Activated CD4-positive, alpha-beta T cell treated with anti-CD3 and anti-CD28 coated beads, Interleukin-2, amount 10 ng/mL, durations not matched to agents 24 days and 14 days (primary cell): ENCODE data around the gene MACF1. TPM values are rescaled to one million over a fixed set of nuclear protein-coding genes. Genes with fewer than 3 reads are reported as not detected.

Experiments
- DNase-seq: peaks from one replicate; pipeline ENCODE4 v3.0.0; 2022
- H3K27ac Mint-ChIP-seq: one replicate; pipeline ENCODE4 v1.8.0; 2022; ENCODE audit warnings: mild to moderate bottlenecking, mixed read lengths
- H3K27me3 Mint-ChIP-seq: one replicate; pipeline ENCODE4 v1.8.0; 2022; ENCODE audit warnings: mixed read lengths
- H3K36me3 Mint-ChIP-seq: one replicate; pipeline ENCODE4 v1.8.0; 2022; ENCODE audit warnings: low read depth, mild to moderate bottlenecking, mixed read lengths
- H3K4me1 Mint-ChIP-seq: one replicate; pipeline ENCODE4 v1.8.0; 2021; ENCODE audit warnings: mixed read lengths
- H3K4me3 Mint-ChIP-seq: one replicate; pipeline ENCODE4 v1.8.0; 2022; ENCODE audit warnings: mild to moderate bottlenecking, moderate library complexity, mixed read lengths
- H3K9me3 Mint-ChIP-seq: one replicate; pipeline ENCODE4 v1.8.0; 2021; ENCODE audit warnings: mixed read lengths
- intact Hi-C: fragments of 100-400 bp; cut with micrococcal nuclease; formaldehyde crosslinking; loops from one replicate; pipeline ENCODE4 v1.15.1; 2023
- total RNA-seq: library from RNA; stranded (reverse); gene quantifications from 2 replicates; pipeline ENCODE4 v1.2.3, GENCODE V29; 2022

Gene MACF1
- total RNA-seq, 1 donor from 2014 or later: 204 TPM

DNA sequence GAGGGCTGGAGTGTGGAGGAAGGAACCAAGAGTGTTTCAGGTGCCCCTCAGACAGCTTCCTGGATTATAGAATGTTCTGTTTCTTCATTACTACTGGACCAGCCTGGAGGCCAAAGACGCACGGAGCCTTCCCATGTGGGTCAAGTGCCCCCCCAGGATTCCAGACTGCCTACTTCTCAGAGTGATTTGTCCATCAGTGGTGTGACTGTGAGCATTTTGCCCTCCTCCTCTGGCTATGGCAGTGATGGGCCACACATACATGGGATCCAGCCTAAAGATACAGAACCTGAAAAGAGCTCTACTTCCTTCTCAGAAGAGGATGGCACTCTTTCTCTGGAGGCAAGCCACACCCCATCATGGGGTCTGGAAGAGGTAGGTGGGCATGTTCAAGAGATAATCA is 64.9 kb downstream of the MACF1 start:
- Mint-ChIP-seq H3K36me3 (peaks cover 16% of the 10 kb centered on the region), H3K27me3 (no peaks in the 10 kb centered on the region), H3K9me3 (no peaks in the 10 kb centered on the region), H3K4me1 (peaks cover 52% of the 10 kb centered on the region), H3K27ac (peak overlapping the region; percentile 87), H3K4me3 (no peak overlapping the region)
- intact Hi-C loops: no loop called here
- DNase-seq: no peak

DNA sequence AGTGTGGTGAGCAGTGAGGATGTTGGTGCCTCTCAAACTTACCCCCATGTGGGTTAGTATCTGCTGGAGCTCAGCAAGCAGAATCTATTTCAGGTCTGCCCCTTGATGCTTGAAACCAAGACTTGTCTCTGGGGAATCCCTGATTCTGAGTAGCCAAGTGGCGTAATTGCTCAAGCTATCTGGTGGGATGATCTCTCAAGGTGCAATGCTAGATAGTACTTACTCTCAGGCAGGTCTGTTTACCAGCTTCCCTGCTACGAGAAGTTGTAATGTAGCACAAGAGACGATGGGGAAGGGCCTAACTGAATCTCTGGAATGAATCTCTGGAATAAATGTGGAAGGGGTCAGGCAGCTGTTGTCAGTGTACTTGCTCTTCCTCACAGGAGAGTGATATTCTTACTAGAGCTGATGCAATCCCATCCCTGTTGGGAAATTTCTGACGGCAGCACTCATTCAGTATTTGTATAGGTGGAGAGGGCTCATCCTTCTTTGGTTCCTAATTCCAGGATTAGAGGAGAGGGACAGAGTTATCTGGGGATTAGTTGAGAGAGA is 65.4 kb downstream of the MACF1 start:
- intact Hi-C loops: no loop called here
- DNase-seq: no peak
- H3K36me3 Mint-ChIP-seq: peaks cover 16% of the 10 kb centered on the region
- H3K27ac Mint-ChIP-seq: peak overlapping the region; percentile 55
- no peaks in the 10 kb centered on the region for H3K27me3 Mint-ChIP-seq
- peaks cover 52% of the 10 kb centered on the region for H3K4me1 Mint-ChIP-seq
- H3K4me3 Mint-ChIP-seq: peak overlapping the region; percentile 10
- no peaks in the 10 kb centered on the region for H3K9me3 Mint-ChIP-seq

DNA sequence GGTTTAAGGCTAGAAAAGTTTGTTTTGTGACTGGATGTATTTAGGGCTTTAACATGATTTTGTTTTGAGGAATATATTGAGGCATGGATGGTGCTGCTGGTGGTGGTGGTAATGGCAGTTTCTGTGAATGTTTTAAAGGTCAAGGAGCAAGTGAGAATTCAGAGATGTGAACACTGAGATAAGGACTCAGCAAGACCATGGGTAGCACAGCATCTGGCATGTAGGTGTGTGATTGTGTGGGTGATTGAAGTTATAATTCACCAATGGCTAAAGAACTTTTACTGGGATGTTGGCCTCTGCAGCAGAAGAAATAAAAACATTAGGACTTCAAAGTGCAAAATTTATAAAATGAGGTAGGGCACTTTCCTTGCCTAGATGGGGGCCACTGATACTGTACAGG is 65.9 kb downstream of the MACF1 start:
- H3K9me3 Mint-ChIP-seq: no peaks in the 10 kb centered on the region
- H3K36me3 Mint-ChIP-seq: peaks cover 16% of the 10 kb centered on the region

DNA sequence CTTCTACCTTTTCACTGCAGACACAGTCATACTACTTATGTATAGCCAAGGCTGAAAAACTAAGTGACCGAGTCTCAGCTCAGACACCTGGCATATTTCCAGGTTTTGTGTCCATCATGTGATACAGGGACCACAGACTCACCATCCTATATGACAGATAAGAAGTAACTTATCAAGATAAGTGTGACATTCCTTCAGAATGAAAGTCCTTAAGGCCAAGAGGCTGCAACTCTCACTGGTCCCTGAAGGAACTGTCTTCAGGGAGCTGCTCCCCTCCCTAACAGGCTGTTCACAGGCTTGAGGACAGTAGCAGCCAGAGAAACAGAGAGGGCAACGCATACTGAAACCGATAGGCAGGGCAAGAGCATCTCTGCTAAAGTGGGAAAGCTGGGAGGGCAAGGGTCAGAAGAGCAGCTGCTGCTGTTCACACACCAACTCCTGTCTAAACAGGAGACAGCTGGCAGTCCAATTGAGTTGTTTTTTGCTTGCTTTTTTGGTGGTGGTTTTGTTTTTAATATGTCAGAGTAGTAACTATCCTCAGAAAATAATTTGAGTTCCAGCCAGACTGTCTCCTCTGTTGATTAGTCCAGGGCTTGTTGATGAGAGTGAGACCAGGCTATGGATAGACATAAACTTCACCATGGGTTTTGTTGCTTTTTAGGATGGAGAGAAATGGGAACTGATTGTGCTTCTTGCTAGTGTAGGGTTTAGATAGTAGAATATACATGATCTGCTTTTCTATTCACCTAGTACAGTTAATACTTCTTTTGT is 67.7 kb downstream of the MACF1 start:
- Mint-ChIP-seq H3K27me3 (no peaks in the 10 kb centered on the region), H3K27ac (peak overlapping the region; percentile 29), H3K4me1 (peaks cover 40% of the 10 kb centered on the region), H3K36me3 (peaks cover 16% of the 10 kb centered on the region), H3K4me3 (no peak overlapping the region), H3K9me3 (no peaks in the 10 kb centered on the region)
- intact Hi-C loops: no loop called here
- peak; percentile 63 for DNase-seq

More for the DNA sequence above, 65.9 kb downstream of the MACF1 start:
- H3K4me1 Mint-ChIP-seq: peaks cover 50% of the 10 kb centered on the region
- no peaks in the 10 kb centered on the region for H3K27me3 Mint-ChIP-seq
- H3K4me3 Mint-ChIP-seq: peak overlapping the region; percentile 10
- DNase-seq: no peak
- peak overlapping the region; percentile 48 for H3K27ac Mint-ChIP-seq
- intact Hi-C loops: no loop called here

DNA sequence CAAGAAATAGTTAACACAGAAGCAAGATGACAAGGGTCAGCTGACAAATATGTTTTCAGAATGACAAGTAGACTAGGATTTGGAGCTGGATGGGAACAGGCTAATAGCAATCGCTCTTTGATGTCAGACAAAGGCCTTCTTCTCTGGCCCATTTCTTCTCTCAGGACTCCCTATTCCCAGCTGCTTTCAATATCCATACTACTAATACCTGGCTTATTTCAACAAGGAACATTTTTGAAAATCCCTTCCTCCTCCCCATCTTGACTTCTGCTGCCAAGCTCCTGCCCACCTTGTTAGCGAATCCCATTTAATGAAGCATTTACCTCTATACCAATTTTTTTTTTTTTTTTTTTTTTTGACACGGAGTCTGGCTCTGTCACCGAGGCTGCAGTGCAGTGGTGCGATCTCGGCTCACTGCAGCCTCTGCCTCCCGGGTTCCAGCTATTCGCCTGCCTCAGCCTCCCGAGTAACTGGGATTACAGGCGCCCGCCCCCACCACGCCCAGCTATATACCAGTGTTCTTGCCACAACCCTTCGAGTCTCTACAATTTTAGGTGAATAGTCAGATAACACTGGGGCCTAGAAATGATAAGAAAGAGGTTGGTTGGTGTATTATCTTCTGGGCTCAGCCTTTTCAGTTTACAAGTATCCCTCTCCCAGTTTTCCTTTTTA is 68.4 kb downstream of the MACF1 start:
- Mint-ChIP-seq H3K36me3 (peaks cover 16% of the 10 kb centered on the region), H3K4me3 (no peak overlapping the region), H3K27ac (peak overlapping the region; percentile 29), H3K27me3 (no peaks in the 10 kb centered on the region), H3K4me1 (peaks cover 44% of the 10 kb centered on the region), H3K9me3 (no peaks in the 10 kb centered on the region)
- intact Hi-C loops: no loop called here
- DNase-seq: no peak

DNA sequence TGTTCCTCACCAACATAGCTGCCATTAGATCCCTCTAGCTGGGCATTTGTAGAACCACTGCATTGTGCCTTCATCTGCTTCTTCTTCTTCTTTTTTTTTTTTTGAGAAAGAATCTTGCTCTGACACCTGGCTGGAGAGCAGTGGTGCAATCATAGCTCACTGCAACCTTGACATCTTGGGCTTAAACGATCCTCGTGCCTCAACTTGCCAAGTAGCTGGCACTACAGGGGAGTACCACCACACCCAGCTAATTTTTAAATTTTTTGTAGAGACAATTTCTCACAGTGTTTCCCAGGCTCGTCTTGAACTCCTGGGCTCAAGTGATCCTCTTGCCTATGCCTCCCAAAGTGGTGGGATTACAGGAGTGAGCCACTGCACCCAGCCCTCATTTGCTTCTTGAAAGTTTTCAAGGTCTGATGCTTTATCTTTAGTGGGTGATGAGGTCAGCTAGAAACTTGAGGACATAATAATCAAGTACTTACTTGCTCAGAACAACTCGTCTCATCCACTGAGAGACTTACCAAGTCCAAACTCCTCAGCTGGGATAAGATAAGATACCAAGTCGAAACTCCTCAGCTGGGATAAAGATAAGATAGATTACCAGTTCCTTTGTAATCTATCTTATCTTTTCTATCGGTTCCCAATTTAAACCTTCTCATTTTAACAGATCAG is 71.5 kb downstream of the MACF1 start:
- Mint-ChIP-seq H3K9me3 (no peaks in the 10 kb centered on the region), H3K4me1 (peaks cover 25% of the 10 kb centered on the region), H3K27me3 (no peaks in the 10 kb centered on the region), H3K36me3 (no peaks in the 10 kb centered on the region), H3K27ac (no peak overlapping the region), H3K4me3 (no peak overlapping the region)
- intact Hi-C loops: no loop called here
- DNase-seq: no peak

DNA sequence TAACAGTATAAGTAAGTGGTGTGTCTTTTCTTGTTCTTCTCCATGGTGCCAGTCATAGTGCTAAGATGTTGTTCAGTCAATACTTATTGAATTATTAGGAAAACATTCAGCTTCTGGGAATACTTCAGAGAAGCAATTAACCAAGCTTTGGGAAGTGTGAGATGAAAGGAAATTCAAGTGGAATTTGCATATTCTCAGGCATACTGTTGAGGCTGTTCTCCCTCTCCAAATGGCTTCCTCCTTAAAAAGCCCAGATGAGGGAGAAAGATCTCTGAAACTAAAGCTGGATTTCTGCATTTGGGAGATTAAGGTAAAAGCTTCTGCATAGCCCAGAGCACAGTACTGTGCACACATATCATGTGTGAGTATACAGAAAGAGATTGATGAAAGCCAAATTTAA is 73.4 kb downstream of the MACF1 start:
- intact Hi-C loops: no loop called here
- no peak overlapping the region for H3K27ac Mint-ChIP-seq
- H3K27me3 Mint-ChIP-seq: no peaks in the 10 kb centered on the region
- no peak for DNase-seq
- H3K4me1 Mint-ChIP-seq: peaks cover 17% of the 10 kb centered on the region
- no peak overlapping the region for H3K4me3 Mint-ChIP-seq
- peaks cover 6% of the 10 kb centered on the region for H3K36me3 Mint-ChIP-seq
- no peaks in the 10 kb centered on the region for H3K9me3 Mint-ChIP-seq

DNA sequence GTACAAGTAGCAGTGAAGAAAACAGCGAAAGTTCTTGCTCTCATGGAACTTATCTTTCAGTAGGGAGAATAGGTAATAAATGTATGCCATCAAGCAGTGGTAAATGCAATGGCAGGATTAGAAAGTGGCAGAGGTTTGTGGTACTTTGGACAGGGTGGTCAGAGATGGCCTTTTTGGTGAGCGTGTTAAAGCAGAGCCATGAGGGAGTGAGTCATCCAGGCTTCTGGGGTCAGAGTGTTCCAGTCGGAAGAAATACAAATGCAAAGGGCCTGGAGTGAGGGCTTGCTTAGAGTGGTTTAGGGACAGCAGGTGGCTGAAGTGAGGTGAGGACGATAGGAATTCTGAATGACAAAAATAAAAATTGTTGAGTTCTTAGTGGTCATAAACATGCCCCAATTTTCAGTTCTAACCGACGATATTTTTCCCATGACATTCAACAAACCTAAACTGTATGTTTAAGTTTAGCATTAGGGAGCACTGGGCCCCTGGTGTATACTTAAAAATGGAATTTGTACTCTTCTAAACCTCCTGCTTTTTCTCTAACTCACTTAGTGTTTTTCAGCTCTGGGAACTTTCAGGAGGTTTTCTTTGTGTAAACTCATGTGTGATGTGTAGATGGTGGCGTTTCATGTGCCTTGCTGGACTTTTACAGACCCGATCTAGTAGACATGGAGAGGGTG is 78.2 kb downstream of the MACF1 start:
- no peak for DNase-seq
- Mint-ChIP-seq H3K9me3 (no peaks in the 10 kb centered on the region), H3K4me3 (no peak overlapping the region), H3K4me1 (peaks cover 12% of the 10 kb centered on the region), H3K27ac (peak overlapping the region; percentile 61), H3K27me3 (no peaks in the 10 kb centered on the region), H3K36me3 (peaks cover 42% of the 10 kb centered on the region)
- intact Hi-C loops: no loop called here

DNA sequence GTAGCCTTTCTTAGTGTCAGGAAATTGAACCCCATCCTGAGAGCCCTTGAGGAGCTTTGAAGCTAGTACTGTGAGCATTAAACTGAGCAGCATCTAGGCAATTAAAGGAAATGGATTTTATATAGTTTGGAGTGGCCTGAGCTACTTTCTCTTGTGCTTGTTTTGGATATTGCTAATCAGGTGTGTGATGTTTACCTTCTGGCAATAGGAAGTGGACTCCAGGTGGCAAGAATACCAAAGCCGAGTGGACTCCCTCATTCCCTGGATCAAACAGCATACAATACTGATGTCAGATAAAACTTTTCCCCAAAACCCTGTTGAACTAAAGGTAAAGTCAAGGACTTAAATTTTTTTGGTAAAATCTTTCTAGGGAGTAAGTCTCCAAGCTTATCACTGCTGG is 79.4 kb downstream of the MACF1 start:
- H3K9me3 Mint-ChIP-seq: no peaks in the 10 kb centered on the region
- H3K36me3 Mint-ChIP-seq: peaks cover 47% of the 10 kb centered on the region
- DNase-seq: no peak
- no peak overlapping the region for H3K4me3 Mint-ChIP-seq
- no peak overlapping the region for H3K27ac Mint-ChIP-seq
- H3K27me3 Mint-ChIP-seq: no peaks in the 10 kb centered on the region
- intact Hi-C loops: no loop called here
- peaks cover 8% of the 10 kb centered on the region for H3K4me1 Mint-ChIP-seq

DNA sequence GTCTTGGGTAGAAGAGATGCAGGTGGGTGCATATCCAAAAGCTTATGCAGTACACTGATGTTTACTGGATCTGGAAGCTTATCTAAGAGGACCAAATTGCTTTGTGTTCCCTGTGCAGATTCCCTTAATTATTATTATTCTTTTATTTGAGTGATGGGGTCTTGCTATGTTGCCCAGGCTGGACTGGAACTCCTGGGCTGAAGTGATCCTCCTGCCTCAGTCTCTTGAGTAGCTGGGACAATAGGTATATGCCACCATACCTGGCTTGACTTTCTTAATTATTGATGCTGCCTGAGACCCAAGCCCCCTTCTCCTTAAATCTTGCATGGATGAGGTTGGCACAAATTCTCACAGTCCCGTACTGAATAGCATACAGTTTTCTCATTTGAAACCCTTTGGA is 83.0 kb downstream of the MACF1 start:
- Mint-ChIP-seq H3K36me3 (peaks cover 65% of the 10 kb centered on the region), H3K27ac (no peak overlapping the region), H3K27me3 (no peaks in the 10 kb centered on the region), H3K9me3 (no peaks in the 10 kb centered on the region), H3K4me1 (peaks cover 4% of the 10 kb centered on the region), H3K4me3 (no peak overlapping the region)
- intact Hi-C loops: no loop called here
- no peak for DNase-seq

DNA sequence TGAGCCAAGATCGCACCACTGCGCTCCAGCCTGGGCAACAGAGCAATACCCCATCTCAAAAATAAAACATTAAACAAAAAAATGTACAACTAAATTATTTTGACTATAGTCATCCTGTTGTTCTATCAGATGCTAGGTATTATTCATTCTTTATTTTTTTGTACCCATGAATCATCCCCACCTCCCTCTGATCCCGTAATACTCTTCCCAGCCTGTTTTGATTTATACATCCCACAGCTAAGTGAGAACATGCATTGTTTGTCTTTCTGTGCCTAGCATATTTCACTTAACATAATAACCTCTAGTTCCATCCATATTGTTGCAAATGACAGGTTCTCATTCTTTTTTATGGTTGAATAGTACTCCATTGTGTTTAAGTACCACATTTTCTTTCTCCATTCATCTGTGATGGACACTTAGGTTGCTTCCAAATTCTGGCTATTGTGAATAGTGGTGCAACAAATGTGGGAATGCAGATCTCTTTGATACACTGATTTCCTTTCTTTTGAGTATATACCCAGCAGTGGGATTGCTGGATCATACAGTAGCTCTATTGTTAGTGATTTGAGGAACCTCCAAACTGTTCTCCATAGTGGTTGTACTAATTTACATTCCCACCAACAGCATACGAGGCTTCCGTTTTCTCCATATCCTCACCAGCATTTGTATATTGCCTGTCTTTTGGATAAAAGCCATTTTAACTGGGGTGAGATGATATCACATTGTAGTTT is 84.4 kb downstream of the MACF1 start:
- Mint-ChIP-seq H3K9me3 (no peaks in the 10 kb centered on the region), H3K4me3 (no peak overlapping the region), H3K4me1 (peaks cover 9% of the 10 kb centered on the region), H3K27me3 (no peaks in the 10 kb centered on the region), H3K27ac (no peak overlapping the region), H3K36me3 (peaks cover 67% of the 10 kb centered on the region)
- DNase-seq: no peak
- intact Hi-C loops: no loop called here

DNA sequence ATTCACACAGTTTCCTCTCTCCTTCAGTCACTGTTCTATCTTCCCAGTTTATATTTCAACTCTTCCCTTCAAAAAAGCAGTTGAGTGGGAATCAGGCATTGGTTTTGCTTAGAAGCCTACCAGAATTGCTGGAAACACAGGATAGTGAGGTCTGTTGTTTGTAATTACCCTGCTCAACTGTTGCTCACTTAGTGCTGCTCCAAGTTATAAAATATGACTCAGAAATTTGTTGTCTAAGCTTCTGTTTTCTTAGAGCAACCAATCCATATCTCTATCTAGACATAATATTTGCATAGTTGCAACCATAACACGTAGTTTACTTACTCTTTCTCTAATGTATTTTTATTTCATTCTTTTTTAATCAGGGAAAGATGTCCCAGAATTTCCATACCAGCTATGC is 87.9 kb downstream of the MACF1 start:
- H3K27ac Mint-ChIP-seq: no peak overlapping the region
- H3K4me3 Mint-ChIP-seq: no peak overlapping the region
- intact Hi-C loops: no loop called here
- peaks cover 14% of the 10 kb centered on the region for H3K4me1 Mint-ChIP-seq
- no peak for DNase-seq
- H3K9me3 Mint-ChIP-seq: no peaks in the 10 kb centered on the region
- H3K27me3 Mint-ChIP-seq: no peaks in the 10 kb centered on the region
- H3K36me3 Mint-ChIP-seq: peaks cover 70% of the 10 kb centered on the region

DNA sequence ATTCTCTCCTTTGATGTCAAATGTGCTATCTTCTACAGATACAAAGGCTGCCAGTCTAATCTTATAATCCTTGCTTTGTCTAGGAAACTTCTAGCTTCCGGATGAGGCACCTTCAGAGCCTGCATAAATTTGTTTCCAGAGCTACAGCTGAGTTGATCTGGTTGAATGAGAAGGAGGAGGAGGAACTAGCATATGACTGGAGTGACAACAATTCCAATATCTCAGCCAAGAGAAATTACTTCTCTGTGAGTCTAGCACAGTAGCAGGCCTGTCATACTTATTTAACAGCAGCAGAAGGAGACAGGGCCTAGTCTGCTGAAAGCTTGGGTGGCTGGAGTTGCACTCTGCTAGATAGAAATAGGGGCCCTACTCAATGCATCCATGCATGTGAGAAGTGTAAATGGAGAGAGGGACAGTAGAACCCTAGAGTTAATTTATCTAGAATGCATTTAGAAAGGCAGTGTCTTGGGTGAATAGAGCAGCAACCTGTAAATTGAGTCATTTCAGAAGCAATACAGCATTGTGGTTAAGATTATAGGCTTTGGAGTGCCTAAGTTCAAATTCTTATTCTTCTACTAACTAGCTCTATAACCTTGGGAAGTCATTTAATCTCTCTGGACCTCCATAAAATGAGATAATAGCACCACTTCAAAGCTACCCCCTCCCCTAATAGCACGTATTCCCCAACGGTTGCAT is 89.0 kb downstream of the MACF1 start:
- no peaks in the 10 kb centered on the region for H3K27me3 Mint-ChIP-seq
- no peaks in the 10 kb centered on the region for H3K9me3 Mint-ChIP-seq
- intact Hi-C loops: no loop called here
- DNase-seq: no peak
- no peak overlapping the region for H3K4me3 Mint-ChIP-seq
- peaks cover 14% of the 10 kb centered on the region for H3K4me1 Mint-ChIP-seq
- peaks cover 70% of the 10 kb centered on the region for H3K36me3 Mint-ChIP-seq
- H3K27ac Mint-ChIP-seq: peak overlapping the region; percentile 70
